HEK293 (cell line): ENCODE data around the gene CUEDC1.

Experiments
- CTCF ChIA-PET: fragments of 350-600 bp; formaldehyde crosslinking; extraction: SDS; loops from one replicate; lab custom pipeline; 2021; ENCODE audit warnings: antibody characterized with exemption; lab: Yijun Ruan, JAX
- POLR2A ChIA-PET: fragments of 300-600 bp; formaldehyde crosslinking; extraction: SDS; loops from one replicate; lab custom pipeline; 2020; ENCODE audit warnings: antibody characterized with exemption, inconsistent platforms; lab: Yijun Ruan, JAX
- H3K27ac ChIP-seq: fragments of 200-500 bp; sonication (Bioruptor generic); 2 replicates; pipeline ENCODE4 v1.5.1; 2014; ENCODE audit warnings: low read depth, low read length, control low read depth, inconsistent platforms; ENCODE audit errors: extremely low read depth
- H3K36me3 ChIP-seq, 2 experiments: fragments of 200-500 bp in 1 of 2; sonication (Bioruptor generic) in 1 of 2; 1 replicate in 1 of 2; 2 replicates in 1 of 2; pipeline ENCODE4 v1.5.1; 2014 to 2017; ENCODE audit warnings: inconsistent platforms in 2 of 2, low read length in 2 of 2; ENCODE audit not compliant: control insufficient read depth in 2 of 2, insufficient read depth in 1 of 2
- H3K4me1 ChIP-seq: fragments of 200-500 bp; sonication (Bioruptor generic); 2 replicates; pipeline ENCODE4 v1.5.1; 2014; ENCODE audit warnings: mild to moderate bottlenecking, low read length, inconsistent platforms; ENCODE audit not compliant: control insufficient read depth, insufficient read depth
- H3K4me3 ChIP-seq: 2 replicates; pipeline ENCODE4 v1.5.1; 2011; ENCODE audit warnings: low read depth, mild to moderate bottlenecking, control low read depth, low read length, moderate library complexity
- H3K9me3 ChIP-seq: fragments of 200-500 bp; sonication (Bioruptor generic); 2 replicates; pipeline ENCODE4 v1.5.1; 2014; ENCODE audit warnings: low read depth, low read length, inconsistent platforms; ENCODE audit not compliant: control insufficient read depth, insufficient read depth
- GLIS1 ChIP-seq: fragments of 450-650 bp; formaldehyde crosslinking; IDR thresholded peaks from 2 replicates; pipeline ENCODE4 v1.5.1; 2016; ENCODE audit warnings: missing biosample characterization, missing genetic modification characterization
- SALL2 ChIP-seq: fragments of 450-650 bp; formaldehyde crosslinking; IDR thresholded peaks from 2 replicates; pipeline ENCODE4 v1.5.0; 2017; ENCODE audit warnings: missing biosample characterization, mild to moderate bottlenecking, missing genetic modification characterization, borderline replicate concordance
- SP3 ChIP-seq: fragments of 450-650 bp; formaldehyde crosslinking; IDR thresholded peaks from 2 replicates; pipeline ENCODE4 v1.5.1; 2016; ENCODE audit warnings: missing biosample characterization, missing genetic modification characterization
- ZNF214 ChIP-seq: fragments of 450-650 bp; formaldehyde crosslinking; IDR thresholded peaks from 2 replicates; pipeline ENCODE4 v1.5.1; 2017; ENCODE audit warnings: missing biosample characterization, mild to moderate bottlenecking, missing genetic modification characterization, borderline replicate concordance
- ZNF530 ChIP-seq: fragments of 450-650 bp; formaldehyde crosslinking; IDR thresholded peaks from 2 replicates; pipeline ENCODE4 v1.5.1; 2016; ENCODE audit warnings: low read depth, missing biosample characterization, missing genetic modification characterization
- ZNF660 ChIP-seq: fragments of 450-650 bp; IDR thresholded peaks from 2 replicates; pipeline ENCODE4 v1.5.1; 2018; ENCODE audit warnings: missing biosample characterization, mild to moderate bottlenecking, missing genetic modification characterization
- ZNF701 ChIP-seq: fragments of 450-650 bp; formaldehyde crosslinking; IDR thresholded peaks from 2 replicates; pipeline ENCODE4 v1.5.1; 2016; ENCODE audit warnings: missing biosample characterization, missing genetic modification characterization
- ZNF830 ChIP-seq: fragments of 450-650 bp; IDR thresholded peaks from 2 replicates; pipeline ENCODE4 v1.5.0; 2018; ENCODE audit warnings: missing biosample characterization, missing genetic modification characterization, low read depth, mild to moderate bottlenecking, moderate library complexity
- TF ChIP-seq, protein P1 (sequence below): fragments of 450-650 bp; formaldehyde crosslinking; IDR thresholded peaks from 2 replicates; pipeline ENCODE4 v1.5.1; 2016; ENCODE audit warnings: missing biosample characterization, missing genetic modification characterization
- TF ChIP-seq, protein P2 (sequence below): fragments of 450-650 bp; formaldehyde crosslinking; IDR thresholded peaks from 2 replicates; pipeline ENCODE4 v1.5.1; 2016; ENCODE audit warnings: missing biosample characterization, missing genetic modification characterization
- TF ChIP-seq, protein P3 (sequence below): fragments of 450-650 bp; formaldehyde crosslinking; IDR thresholded peaks from 2 replicates; pipeline ENCODE4 v1.5.1; 2016; ENCODE audit warnings: missing biosample characterization, missing genetic modification characterization
- TF ChIP-seq, protein P4 (sequence below): fragments of 450-650 bp; IDR thresholded peaks from 2 replicates; pipeline ENCODE4 v1.5.1; 2018; ENCODE audit warnings: missing biosample characterization, missing genetic modification characterization

The CUEDC1 gene

DNA sequence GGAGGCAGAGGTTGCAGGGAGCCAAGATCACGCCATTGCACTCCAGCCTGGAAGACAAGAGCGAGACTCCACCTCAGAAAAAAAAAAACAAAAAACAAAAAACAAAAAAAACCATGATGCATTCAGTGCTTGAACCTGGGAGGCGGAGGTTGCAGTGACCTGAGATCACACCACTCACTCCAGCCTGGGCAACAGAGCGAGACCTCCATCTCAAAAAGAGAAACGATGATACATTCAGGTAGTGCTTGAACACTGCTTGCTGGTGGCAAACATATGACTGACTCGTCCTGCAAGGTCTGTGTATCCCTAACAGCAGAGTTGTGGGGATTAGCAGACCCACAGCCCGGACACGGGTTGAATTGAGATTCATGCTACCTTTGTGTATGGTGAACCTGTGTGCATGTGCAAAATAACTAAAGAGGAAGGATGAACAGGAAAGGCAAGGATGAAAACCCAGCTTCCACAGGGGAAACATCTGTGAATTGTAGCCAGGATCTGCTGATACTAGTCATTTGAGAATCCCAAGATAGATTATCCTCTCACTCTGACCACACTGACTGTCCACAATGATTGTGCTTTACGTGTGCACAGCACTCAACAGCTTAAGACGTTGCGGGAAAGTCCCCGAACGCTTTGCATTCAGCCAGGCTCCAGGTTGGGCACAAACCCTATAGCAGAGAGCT is 53.0 kb downstream of the CUEDC1 start (continued):
- TF ChIP-seq, protein P1, sequence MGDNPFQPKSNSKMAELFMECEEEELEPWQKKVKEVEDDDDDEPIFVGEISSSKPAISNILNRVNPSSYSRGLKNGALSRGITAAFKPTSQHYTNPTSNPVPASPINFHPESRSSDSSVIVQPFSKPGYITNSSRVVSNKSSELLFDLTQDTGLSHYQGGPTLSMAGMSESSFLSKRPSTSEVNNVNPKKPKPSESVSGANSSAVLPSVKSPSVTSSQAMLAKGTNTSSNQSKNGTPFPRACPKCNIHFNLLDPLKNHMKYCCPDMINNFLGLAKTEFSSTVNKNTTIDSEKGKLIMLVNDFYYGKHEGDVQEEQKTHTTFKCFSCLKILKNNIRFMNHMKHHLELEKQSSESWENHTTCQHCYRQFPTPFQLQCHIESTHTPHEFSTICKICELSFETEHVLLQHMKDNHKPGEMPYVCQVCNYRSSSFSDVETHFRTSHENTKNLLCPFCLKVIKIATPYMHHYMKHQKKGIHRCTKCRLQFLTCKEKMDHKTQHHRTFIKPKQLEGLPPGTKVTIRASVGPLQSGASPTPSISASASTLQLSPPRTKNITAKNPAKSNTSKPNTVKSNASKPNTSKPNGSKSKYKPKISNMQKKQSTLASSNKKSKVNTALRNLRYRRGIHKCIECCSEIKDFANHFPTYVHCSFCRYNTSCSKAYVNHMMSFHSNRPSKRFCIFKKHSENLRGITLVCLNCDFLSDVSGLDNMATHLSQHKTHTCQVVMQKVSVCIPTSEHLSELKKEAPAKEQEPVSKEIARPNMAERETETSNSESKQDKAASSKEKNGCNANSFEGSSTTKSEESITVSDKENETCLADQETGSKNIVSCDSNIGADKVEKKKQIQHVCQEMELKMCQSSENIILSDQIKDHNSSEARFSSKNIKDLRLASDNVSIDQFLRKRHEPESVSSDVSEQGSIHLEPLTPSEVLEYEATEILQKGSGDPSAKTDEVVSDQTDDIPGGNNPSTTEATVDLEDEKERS = no peak
- TF ChIP-seq ZNF214 (tag by site-specific recombination) (no peak), SP3 (tag by site-specific recombination) (no peak), ZNF530 (no peak), SALL2 (tag by site-specific recombination) (no peak), ZNF660 (tag by site-specific recombination) (no peak), ZNF830 (tag by site-specific recombination) (no peak), GLIS1 (tag by site-specific recombination) (no peak)
- TF ChIP-seq, protein P2, sequence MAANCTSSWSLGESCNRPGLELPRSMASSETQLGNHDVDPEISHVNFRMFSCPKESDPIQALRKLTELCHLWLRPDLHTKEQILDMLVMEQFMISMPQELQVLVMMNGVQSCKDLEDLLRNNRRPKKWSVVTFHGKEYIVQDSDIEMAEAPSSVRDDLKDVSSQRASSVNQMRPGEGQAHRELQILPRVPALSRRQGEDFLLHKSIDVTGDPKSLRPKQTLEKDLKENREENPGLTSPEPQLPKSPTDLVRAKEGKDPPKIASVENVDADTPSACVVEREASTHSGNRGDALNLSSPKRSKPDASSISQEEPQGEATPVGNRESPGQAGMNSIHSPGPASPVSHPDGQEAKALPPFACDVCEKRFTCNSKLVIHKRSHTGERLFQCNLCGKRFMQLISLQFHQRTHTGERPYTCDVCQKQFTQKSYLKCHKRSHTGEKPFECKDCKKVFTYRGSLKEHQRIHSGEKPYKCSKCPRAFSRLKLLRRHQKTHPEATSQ (tag by site-specific recombination) = no peak
- TF ChIP-seq, protein P3, sequence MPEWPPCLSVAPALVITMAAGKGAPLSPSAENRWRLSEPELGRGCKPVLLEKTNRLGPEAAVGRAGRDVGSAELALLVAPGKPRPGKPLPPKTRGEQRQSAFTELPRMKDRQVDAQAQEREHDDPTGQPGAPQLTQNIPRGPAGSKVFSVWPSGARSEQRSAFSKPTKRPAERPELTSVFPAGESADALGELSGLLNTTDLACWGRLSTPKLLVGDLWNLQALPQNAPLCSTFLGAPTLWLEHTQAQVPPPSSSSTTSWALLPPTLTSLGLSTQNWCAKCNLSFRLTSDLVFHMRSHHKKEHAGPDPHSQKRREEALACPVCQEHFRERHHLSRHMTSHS (tag by site-specific recombination) = no peak

DNA sequence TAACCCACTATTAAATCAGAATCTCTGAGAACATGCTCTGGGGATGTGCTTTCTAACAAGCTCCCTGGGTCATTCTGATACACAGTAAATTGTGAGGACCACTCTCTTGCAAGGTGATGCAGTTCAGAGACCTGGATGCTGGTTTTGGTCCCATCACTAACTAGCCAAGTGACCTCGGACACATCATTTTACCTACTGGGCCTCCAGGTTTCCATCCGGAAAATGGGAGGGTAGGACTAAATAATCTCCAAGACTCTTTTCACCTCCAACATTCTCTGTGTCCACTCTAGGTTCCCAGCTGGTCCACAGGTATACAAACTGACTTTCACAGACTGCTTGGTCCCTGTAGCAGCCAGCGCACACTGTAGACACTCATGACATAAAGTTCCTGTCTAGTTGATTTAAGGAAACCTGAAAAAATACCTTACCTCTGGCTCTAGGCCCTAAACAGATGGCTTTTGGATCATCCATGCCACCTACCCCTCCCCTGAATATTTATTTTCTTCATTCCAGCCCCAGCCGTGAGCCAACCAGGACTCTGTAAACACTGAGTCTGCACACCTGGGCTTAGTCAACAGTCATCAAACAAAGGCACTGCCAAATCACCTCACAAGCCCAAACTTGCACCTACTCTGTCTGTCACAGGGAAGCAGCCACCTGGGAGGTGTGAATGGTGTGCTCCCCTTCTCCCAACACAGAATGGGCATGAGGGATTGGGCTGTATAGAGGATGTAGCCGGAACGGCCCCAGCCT is 54.0 kb downstream of the CUEDC1 start:
- no peaks in the 10 kb centered on the region for H3K9me3 ChIP-seq
- no peak overlapping the region for H3K4me3 ChIP-seq
- no peaks in the 10 kb centered on the region for H3K4me1 ChIP-seq
- CTCF ChIA-PET = interaction anchor here (0.6 to 2.2 kb wide), 6 partner anchors 10 to 407 kb away, joined by 3 to 14 read pairs (median 4); no protein-coding TSS in a partner anchor
- POLR2A ChIA-PET = interaction anchor here (2.0 kb wide), 1 partner anchor 54 kb away, joined by 9 read pairs; the partner anchor contains the start of gene CUEDC1
- H3K36me3 ChIP-seq = no peaks in the 10 kb centered on the region
- H3K27ac ChIP-seq = no peak overlapping the region
- TF ChIP-seq, protein P4, sequence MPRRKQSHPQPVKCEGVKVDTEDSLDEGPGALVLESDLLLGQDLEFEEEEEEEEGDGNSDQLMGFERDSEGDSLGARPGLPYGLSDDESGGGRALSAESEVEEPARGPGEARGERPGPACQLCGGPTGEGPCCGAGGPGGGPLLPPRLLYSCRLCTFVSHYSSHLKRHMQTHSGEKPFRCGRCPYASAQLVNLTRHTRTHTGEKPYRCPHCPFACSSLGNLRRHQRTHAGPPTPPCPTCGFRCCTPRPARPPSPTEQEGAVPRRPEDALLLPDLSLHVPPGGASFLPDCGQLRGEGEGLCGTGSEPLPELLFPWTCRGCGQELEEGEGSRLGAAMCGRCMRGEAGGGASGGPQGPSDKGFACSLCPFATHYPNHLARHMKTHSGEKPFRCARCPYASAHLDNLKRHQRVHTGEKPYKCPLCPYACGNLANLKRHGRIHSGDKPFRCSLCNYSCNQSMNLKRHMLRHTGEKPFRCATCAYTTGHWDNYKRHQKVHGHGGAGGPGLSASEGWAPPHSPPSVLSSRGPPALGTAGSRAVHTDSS (tag by site-specific recombination) = no peak
- no peak for TF ChIP-seq ZNF701 (tag by site-specific recombination)

DNA sequence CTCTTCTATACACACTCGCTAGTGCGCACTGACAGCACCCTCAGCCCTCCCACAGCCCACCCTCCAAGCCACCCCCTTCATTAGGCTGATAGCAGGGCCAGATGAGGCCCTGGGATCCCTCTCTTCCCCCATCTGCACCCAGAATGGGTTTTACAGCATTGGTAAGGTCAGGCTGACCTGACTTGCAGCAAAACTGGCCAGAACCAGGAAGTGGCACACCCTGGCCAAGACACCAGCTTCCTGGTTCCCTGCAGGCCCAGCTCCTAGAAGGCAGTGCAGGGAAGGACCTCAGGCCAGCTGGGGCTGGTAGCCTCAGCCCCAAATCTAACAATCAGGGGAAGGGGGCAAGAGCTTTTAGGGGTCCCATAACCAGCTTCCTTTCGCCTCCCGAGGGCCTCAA is 55.4 kb downstream of the CUEDC1 start:
- ChIA-PET POLR2A (interaction anchor here (2.0 kb wide), 1 partner anchor 56 kb away, joined by 9 read pairs; the partner anchor contains the start of gene CUEDC1), CTCF (interaction anchor here (0.5 to 2.6 kb wide), 8 partner anchors 8 to 67 kb away, joined by 3 to 14 read pairs (median 6); no protein-coding TSS in a partner anchor)
- Histone ChIP-seq H3K27ac (no peak overlapping the region), H3K36me3 (no peaks in the 10 kb centered on the region), H3K4me1 (no peaks in the 10 kb centered on the region), H3K4me3 (no peak overlapping the region), H3K9me3 (no peaks in the 10 kb centered on the region)
- TF ChIP-seq, protein P1 = no peak
